Measurements from ENCODE around the gene WDR59. TPM values are rescaled to one million over a fixed set of nuclear protein-coding genes. Genes with fewer than 3 reads are reported as not detected.

Gene WDR59
- total RNA-seq, 1 donor from 2014 or later: 64.0 TPM

GRCh38 chr16:74867281-74867849 is 117.6 kb downstream of the WDR59 start:
- Mint-ChIP-seq H3K36me3 (peaks cover 2% of the 10 kb centered on the region), H3K4me1 (peaks cover 43% of the 10 kb centered on the region), H3K4me3 (no peak overlapping the region), H3K27me3 (ENCODE audit: insufficient read depth, low read depth) (peaks cover 5% of the 10 kb centered on the region), H3K9me3 (no peaks in the 10 kb centered on the region), H3K27ac (peak overlapping the region; percentile 62)
- Histone ChIP-seq H3K9me3 (ENCODE audit: low read depth) (no peaks in the 10 kb centered on the region), H3K4me1 (peaks cover 17% of the 10 kb centered on the region), H3K9ac (no peak overlapping the region), H3K27ac (no peak overlapping the region), H3K36me3 (no peaks in the 10 kb centered on the region), H2AFZ (replicated peaks) (no peak overlapping the region), H3K27me3 (no peaks in the 10 kb centered on the region), H3F3A (ENCODE audit: low read depth) (peaks cover 21% of the 10 kb centered on the region), H3K4me2 (no peak overlapping the region), H3K79me2 (ENCODE audit: low read depth) (no peaks in the 10 kb centered on the region), H3K4me3 (no peak overlapping the region), H4K20me1 (ENCODE audit: low read depth) (peaks cover 3% of the 10 kb centered on the region)
- TF ChIP-seq EZH2 (IDR thresholded peaks at IDR 0.05) (no peak), CTCF (IDR thresholded peaks at IDR 0.05) (no peak), EZH2phosphoT487 (IDR thresholded peaks at IDR 0.05) (no peak)
- no peak for DNase-seq (ENCODE audit: low spot score)

- H3K9ac ChIP-seq: no peak overlapping the region
- peak overlapping the region; percentile 69 for H2AFZ ChIP-seq (replicated peaks)
- H3K4me3 Mint-ChIP-seq: peak overlapping the region; percentile 28
- peak; percentile 42 for DNase-seq (ENCODE audit: low spot score)
- no peak overlapping the region for H3K27ac ChIP-seq
- peaks cover 5% of the 10 kb centered on the region for H3K27me3 Mint-ChIP-seq (ENCODE audit: insufficient read depth, low read depth)
- TF ChIP-seq EZH2 (IDR thresholded peaks at IDR 0.05): no peak
- no peak for TF ChIP-seq EZH2phosphoT487 (IDR thresholded peaks at IDR 0.05)
- no peak for TF ChIP-seq CTCF (IDR thresholded peaks at IDR 0.05)
- peaks cover 2% of the 10 kb centered on the region for H3K36me3 Mint-ChIP-seq
- H3K27me3 ChIP-seq: no peaks in the 10 kb centered on the region
- H3K9me3 Mint-ChIP-seq: no peaks in the 10 kb centered on the region
- H3K79me2 ChIP-seq (ENCODE audit: low read depth): no peaks in the 10 kb centered on the region
- H3K9me3 ChIP-seq (ENCODE audit: low read depth): no peaks in the 10 kb centered on the region
- H3K4me1 Mint-ChIP-seq: peaks cover 43% of the 10 kb centered on the region
- H3K27ac Mint-ChIP-seq: peak overlapping the region; percentile 27
- H4K20me1 ChIP-seq (ENCODE audit: low read depth): no peaks in the 10 kb centered on the region
- H3K36me3 ChIP-seq: no peaks in the 10 kb centered on the region
- peaks cover 17% of the 10 kb centered on the region for H3F3A ChIP-seq (ENCODE audit: low read depth)
- peak overlapping the region; percentile 45 for H3K4me2 ChIP-seq
- peaks cover 17% of the 10 kb centered on the region for H3K4me1 ChIP-seq
- H3K4me3 ChIP-seq: no peak overlapping the region
These were observed 118.9 kb downstream of the WDR59 start for GRCh38 chr16:74865922-74866598.

GRCh38 chr16:74862743-74863244 is 122.1 kb downstream of the WDR59 start:
- no peak overlapping the region for H3K9ac ChIP-seq
- H3K27me3 ChIP-seq: no peaks in the 10 kb centered on the region
- TF ChIP-seq EZH2 (IDR thresholded peaks at IDR 0.05) (no peak), CTCF (IDR thresholded peaks at IDR 0.05) (peak; percentile 91)
- H3K36me3 Mint-ChIP-seq: no peaks in the 10 kb centered on the region
- peaks cover 28% of the 10 kb centered on the region for H3K4me1 Mint-ChIP-seq
- H4K20me1 ChIP-seq (ENCODE audit: low read depth): no peaks in the 10 kb centered on the region
- H3K4me3 Mint-ChIP-seq: no peak overlapping the region
- no peaks in the 10 kb centered on the region for H3K36me3 ChIP-seq
- no peak overlapping the region for H3K27ac ChIP-seq
- peaks cover under 1% of the 10 kb centered on the region for H3F3A ChIP-seq (ENCODE audit: low read depth)
- H3K27ac Mint-ChIP-seq: peak overlapping the region; percentile 54
- no peak overlapping the region for H3K4me3 ChIP-seq
- peak; percentile 64 for DNase-seq (ENCODE audit: low spot score)
- H3K4me1 ChIP-seq: peaks cover 6% of the 10 kb centered on the region
- no peak overlapping the region for H3K4me2 ChIP-seq
- H2AFZ ChIP-seq (replicated peaks): peak overlapping the region; percentile 17
- H3K27me3 Mint-ChIP-seq (ENCODE audit: insufficient read depth, low read depth): peaks cover 9% of the 10 kb centered on the region
- H3K79me2 ChIP-seq (ENCODE audit: low read depth): no peaks in the 10 kb centered on the region
- H3K9me3 ChIP-seq (ENCODE audit: low read depth): no peaks in the 10 kb centered on the region
- H3K9me3 Mint-ChIP-seq: no peaks in the 10 kb centered on the region

All from neural progenitor cell (in vitro differentiated cells).